Stimulated activated CD4-positive, alpha-beta T cell treated with anti-CD3 and anti-CD28 coated beads, Interleukin-2, amount 100 ng/mL, for 4 hours (primary cell): ENCODE data around the gene TTC28.
"Not testable (repeated sequence)": the region's sequence is repeated elsewhere in the genome, so short reads cannot be mapped to it uniquely, and the experiment has no call there.

Source experiments
- DNase-seq: peaks from one replicate; pipeline ENCODE4 v3.0.0-alpha.2; 2020; ENCODE audit warnings: low read depth

TTC28 gene

DNA sequence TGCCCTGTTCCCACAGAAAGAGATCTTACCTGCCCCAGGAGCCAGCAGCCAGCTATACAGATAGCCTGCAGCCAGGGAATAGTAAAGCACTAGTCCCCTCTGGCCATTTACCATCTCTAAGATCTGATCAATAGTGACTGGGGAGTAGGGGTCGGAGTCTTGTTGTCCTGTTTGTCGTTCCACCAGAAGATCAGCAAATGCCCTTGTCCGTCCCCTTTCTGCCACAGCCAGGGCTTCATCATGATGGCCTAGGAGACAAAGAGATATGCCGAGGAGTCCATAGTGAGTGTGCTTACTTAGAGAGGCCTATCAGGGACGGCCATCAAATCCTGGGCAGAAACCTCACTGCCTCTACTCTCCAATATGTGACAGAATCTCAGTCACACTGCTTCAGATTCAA is 583.5 kb downstream of the TTC28 start:
- no peak for DNase-seq

DNA sequence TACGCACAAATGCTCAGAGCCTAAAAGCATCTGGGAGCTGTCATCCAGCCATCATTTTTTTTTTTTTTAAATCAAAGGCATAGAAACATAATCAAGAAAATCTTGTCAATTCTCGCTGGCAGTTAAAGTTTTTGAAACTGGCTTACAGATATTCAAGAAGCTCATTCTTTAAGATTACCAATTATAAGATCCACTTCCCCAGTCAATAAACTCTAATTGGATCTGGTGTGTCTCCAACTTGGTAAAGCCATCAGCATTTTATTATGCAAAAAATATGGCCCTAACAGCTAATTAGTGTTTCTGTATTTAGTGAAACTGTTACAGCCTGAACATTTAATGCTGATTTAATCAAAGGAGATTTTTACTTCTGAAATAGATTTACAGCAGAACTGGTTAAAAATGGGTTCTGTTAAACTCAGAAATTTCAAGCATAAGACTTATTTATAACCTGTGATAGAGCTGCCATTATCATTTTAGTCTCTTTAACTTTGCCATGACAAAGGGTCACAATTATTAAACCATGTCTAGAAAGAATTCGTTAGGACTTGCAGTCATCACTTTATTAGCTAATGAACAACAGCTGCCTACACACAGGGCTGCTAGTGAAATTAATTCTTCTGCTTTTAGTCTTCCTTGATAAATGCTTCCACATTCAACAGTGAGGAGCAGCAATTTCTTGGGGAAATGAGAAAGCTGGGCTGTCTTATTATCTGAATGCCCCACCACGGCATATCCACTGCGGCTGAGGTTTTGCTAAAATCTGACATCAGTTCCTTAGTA is 584.1 kb downstream of the TTC28 start:
- DNase-seq, result no peak

GRCh38 chr22:28094771-28095170 is 584.9 kb downstream of the TTC28 start:
- DNase-seq, result no peak

DNA sequence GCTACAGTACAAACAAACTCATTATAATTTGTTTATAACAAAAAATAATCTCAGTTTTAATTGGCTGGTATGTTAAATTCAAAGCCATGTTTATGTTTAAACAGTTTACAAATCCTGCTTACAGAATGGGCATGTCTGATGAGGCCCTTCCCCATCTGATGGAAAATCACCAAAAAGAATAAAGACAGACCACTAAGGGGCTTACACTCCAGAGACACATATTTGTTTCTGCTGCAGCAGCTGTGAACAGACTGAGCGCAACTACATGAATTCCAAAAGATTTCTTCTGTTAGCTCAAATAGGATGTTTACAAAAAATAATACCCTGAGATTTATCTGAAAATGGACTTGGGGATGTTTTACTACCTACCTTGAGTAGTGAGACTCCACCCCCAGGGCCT is 585.9 kb downstream of the TTC28 start:
- DNase-seq, result no peak

DNA sequence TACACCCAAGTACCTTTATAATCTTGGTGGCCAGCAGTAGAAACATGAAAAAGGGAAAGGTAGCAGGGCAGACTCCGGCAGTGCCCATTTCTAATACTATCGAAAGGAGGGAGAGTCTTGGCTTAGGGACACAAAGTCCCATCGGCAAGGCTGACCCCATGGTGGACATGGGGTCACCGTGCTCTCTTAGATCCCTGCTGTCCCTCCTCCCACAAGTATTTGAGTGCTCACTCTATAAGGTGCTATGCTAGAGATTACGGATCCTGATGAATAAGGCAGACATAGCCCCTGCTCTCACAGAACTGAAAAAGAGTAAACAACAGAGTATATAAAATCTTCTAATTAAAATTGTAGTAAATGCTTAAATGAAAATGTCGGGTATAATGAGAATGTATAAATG is 588.2 kb downstream of the TTC28 start:
- no peak for DNase-seq

- DNase-seq, result not testable (repeated sequence)
Measured at GRCh38 chr22:28089541-28089940, 590.1 kb downstream of the TTC28 start.

- DNase-seq, result no peak
Measured at GRCh38 chr22:28077166-28077565, 602.5 kb downstream of the TTC28 start.

- DNase-seq, result no peak
Measured at GRCh38 chr22:28075358-28075981, 604.2 kb downstream of the TTC28 start.

- DNase-seq, result no peak
Measured at GRCh38 chr22:28074526-28074925, 605.1 kb downstream of the TTC28 start.

DNA sequence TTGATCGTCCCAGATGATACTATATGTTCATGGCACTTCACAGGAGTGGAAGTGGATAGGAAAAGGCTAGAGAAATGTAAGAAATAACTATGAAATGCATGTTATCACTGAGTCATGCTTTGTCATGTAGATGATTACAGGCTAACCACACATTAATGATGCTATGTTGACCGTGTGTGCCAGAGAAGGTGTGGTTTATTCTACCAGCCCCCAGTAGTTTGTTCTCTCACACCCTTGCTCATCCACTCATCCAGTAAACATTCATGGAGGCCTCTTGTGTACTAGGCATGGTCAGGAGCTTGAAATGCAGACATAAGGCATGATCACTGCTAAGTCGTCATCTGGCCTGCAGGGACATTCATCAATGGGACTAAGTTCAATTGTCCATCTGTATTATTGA is 607.6 kb downstream of the TTC28 start:
- no peak for DNase-seq

GRCh38 chr22:28068826-28069225 is 610.8 kb downstream of the TTC28 start:
- no peak for DNase-seq

GRCh38 chr22:28064920-28065319 is 614.7 kb downstream of the TTC28 start:
- DNase-seq, result no peak

- DNase-seq, result no peak
Measured at GRCh38 chr22:28063656-28064055, 616.0 kb downstream of the TTC28 start.

- DNase-seq, result not testable (repeated sequence)
Measured at GRCh38 chr22:28060594-28060993, 619.0 kb downstream of the TTC28 start.

DNA sequence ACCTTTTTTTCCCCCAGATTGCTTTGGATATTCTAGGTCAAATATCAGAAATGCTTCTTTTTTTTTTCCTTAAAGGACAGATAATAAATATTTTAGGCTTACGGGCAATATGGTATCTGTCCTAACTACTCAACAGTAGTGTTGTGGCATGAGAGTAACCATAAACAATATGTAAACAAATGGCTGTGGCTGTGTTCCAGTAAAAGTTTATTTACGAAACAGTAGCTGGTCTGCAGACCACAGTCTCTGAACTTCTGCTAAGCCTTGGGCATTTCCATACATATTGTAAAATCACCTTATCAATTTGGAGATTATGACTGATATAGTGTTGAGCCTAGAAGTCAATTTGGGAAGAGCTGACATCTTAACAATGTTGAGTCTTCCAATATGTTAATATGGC is 621.6 kb downstream of the TTC28 start:
- no peak for DNase-seq

- DNase-seq, result no peak
Measured at GRCh38 chr22:28054819-28055208, 624.8 kb downstream of the TTC28 start.

- DNase-seq, result no peak
Measured at GRCh38 chr22:28053896-28054818, 625.5 kb downstream of the TTC28 start.

GRCh38 chr22:28052825-28053269 is 626.8 kb downstream of the TTC28 start:
- DNase-seq, result no peak

- DNase-seq, result no peak
Measured at GRCh38 chr22:28051787-28052356, 627.8 kb downstream of the TTC28 start.

DNA sequence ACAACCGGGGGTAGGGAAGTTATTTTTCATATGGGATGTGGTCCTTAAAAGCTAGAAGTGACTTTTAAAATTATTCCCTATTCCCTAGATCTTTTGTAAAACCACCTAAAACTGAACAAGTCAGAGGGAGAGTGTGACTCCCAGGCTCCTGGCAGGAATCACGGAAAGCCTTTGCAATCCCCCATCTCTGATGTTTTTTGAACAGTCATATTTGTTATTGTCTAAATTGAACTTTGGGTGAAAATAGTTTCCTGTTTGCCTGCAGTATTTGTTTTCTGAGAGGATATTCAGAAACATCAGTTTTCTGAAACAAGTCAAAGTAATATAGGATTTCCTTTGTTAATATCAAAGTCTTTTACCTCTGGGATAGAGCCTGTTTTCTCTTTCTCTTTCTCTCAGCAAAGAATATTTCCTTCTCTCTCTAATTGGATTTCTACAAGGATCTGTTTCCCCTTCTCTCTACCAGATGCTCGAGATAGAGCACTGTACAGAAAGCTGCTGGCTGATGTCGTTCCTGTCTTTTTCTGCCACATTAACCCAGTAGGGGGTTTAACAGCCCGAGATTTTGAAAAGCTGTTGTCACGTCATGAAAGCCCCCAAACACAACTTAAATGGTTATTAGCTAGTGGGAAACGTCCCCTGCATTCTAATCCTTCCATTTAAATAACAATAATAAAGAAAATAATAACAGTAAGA is 628.4 kb downstream of the TTC28 start:
- DNase-seq, result no peak

GRCh38 chr22:28048529-28048928 is 631.1 kb downstream of the TTC28 start:
- DNase-seq, result no peak

DNA sequence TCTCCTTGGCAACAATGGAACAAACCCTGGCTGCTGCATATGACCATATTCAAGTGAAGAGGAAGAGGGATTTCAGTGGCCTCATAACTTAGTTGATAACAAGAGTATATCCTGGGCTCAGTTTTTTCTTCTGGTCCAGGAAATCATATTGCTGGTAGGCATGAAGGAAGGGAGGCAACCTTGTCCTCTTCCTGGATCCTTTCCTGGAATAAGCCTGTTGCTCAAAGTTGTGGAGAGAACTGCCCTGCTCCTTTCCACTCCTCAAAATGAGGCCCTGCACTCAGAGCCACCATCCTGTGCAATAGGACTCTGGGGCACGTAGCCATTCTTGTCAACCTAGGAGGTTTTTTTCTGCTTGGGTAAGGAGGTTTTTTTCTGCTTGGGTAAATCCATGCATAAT is 631.9 kb downstream of the TTC28 start:
- no peak for DNase-seq
